Activated T-cell treated with anti-CD3 and anti-CD28 coated beads for 4 hours (primary cell): Measurements from ENCODE around the gene SPIRE1.
"Not testable (repeated sequence)": the region's sequence is repeated elsewhere in the genome, so short reads cannot be mapped to it uniquely, and the experiment has no call there.

ENCODE experiments used
- DNase-seq: peaks from one replicate; pipeline ENCODE4 v3.0.0-alpha.2; 2020

Gene SPIRE1

GRCh38 chr18:12481915-12482314 is 176.0 kb downstream of the SPIRE1 start:
- not testable (repeated sequence) for DNase-seq

GRCh38 chr18:12479982-12480381 is 177.9 kb downstream of the SPIRE1 start:
- no peak for DNase-seq

- no peak for DNase-seq
Observed at GRCh38 chr18:12479536-12479935, 178.4 kb downstream of the SPIRE1 start.

- DNase-seq: no peak
Observed at GRCh38 chr18:12478269-12479047, 179.4 kb downstream of the SPIRE1 start.

- DNase-seq: no peak
Observed at GRCh38 chr18:12477606-12478005, 180.3 kb downstream of the SPIRE1 start.

- no peak for DNase-seq
Observed at GRCh38 chr18:12476955-12477354, 181.0 kb downstream of the SPIRE1 start.

- DNase-seq: no peak
Observed at GRCh38 chr18:12474876-12475275, 183.0 kb downstream of the SPIRE1 start.

GRCh38 chr18:12474146-12474545 is 183.8 kb downstream of the SPIRE1 start:
- no peak for DNase-seq

GRCh38 chr18:12470382-12471075 is 187.4 kb downstream of the SPIRE1 start:
- no peak for DNase-seq

- DNase-seq: no peak
Observed at GRCh38 chr18:12468445-12468844, 189.5 kb downstream of the SPIRE1 start.

GRCh38 chr18:12464731-12465130 is 193.2 kb downstream of the SPIRE1 start:
- DNase-seq: no peak

- DNase-seq: no peak
Observed at GRCh38 chr18:12463191-12463590, 194.7 kb downstream of the SPIRE1 start.

- DNase-seq: no peak
Observed at GRCh38 chr18:12462242-12462641, 195.7 kb downstream of the SPIRE1 start.

- DNase-seq: no peak
Observed at GRCh38 chr18:12461326-12461725, 196.6 kb downstream of the SPIRE1 start.

GRCh38 chr18:12460874-12461273 is 197.0 kb downstream of the SPIRE1 start:
- DNase-seq: no peak

- DNase-seq: no peak
Observed at GRCh38 chr18:12458771-12459170, 199.1 kb downstream of the SPIRE1 start.

- DNase-seq: no peak
Observed at GRCh38 chr18:12456441-12456840, 201.5 kb downstream of the SPIRE1 start.

- DNase-seq: no peak
Observed at GRCh38 chr18:12455496-12455895, 202.4 kb downstream of the SPIRE1 start.

GRCh38 chr18:12452784-12453183 is 205.1 kb downstream of the SPIRE1 start:
- no peak for DNase-seq

- no peak for DNase-seq
Observed at GRCh38 chr18:12451428-12451827, 206.5 kb downstream of the SPIRE1 start.

GRCh38 chr18:12449051-12449785 is 208.7 kb downstream of the SPIRE1 start:
- no peak for DNase-seq

- no peak for DNase-seq
Observed at GRCh38 chr18:12445554-12445953, 212.4 kb downstream of the SPIRE1 start.

- no peak for DNase-seq
Observed at GRCh38 chr18:12443551-12443950, 214.4 kb downstream of the SPIRE1 start.

- no peak for DNase-seq
Observed at GRCh38 chr18:12442946-12443345, 215.0 kb downstream of the SPIRE1 start.
